MV-4-11 (cell line): Measurements from ENCODE around the gene SEMA3F.

Experiments used
- DNase-seq: peaks from one replicate; lab custom pipeline; 2025; lab: John Stamatoyannopoulos, UW

The SEMA3F gene

GRCh38 chr3:50170689-50171088 lies 15.6 kb downstream of the SEMA3F start:
- DNase-seq, result peak; percentile 8

- no peak for DNase-seq
Measured at GRCh38 chr3:50171540-50172301, 16.6 kb downstream of the SEMA3F start.

GRCh38 chr3:50172626-50173220 lies 17.6 kb downstream of the SEMA3F start:
- DNase-seq, result no peak

- DNase-seq, result peak; percentile 40
Measured at GRCh38 chr3:50173685-50174516, 18.8 kb downstream of the SEMA3F start.

GRCh38 chr3:50174517-50174895 lies 19.4 kb downstream of the SEMA3F start:
- DNase-seq, result no peak

- DNase-seq, result no peak
Measured at GRCh38 chr3:50174947-50175524, 19.9 kb downstream of the SEMA3F start.

GRCh38 chr3:50177346-50177745 lies 22.2 kb downstream of the SEMA3F start:
- no peak for DNase-seq

- no peak for DNase-seq
Measured at GRCh38 chr3:50179710-50180109, 24.6 kb downstream of the SEMA3F start.

- no peak for DNase-seq
Measured at GRCh38 chr3:50181985-50182384, 26.9 kb downstream of the SEMA3F start.

GRCh38 chr3:50182533-50183099 lies 27.5 kb downstream of the SEMA3F start:
- no peak for DNase-seq

GRCh38 chr3:50183755-50184154 lies 28.6 kb downstream of the SEMA3F start:
- DNase-seq, result no peak

- no peak for DNase-seq
Measured at GRCh38 chr3:50184242-50184978, 29.3 kb downstream of the SEMA3F start.

- DNase-seq, result no peak
Measured at GRCh38 chr3:50185230-50185629, 30.1 kb downstream of the SEMA3F start.

GRCh38 chr3:50186096-50186495 lies 31.0 kb downstream of the SEMA3F start:
- DNase-seq, result no peak

- DNase-seq, result no peak
Measured at GRCh38 chr3:50187750-50188149, 32.6 kb downstream of the SEMA3F start.

GRCh38 chr3:50189274-50189673 lies 34.1 kb downstream of the SEMA3F start:
- peak; percentile 77 for DNase-seq

- no peak for DNase-seq
Measured at GRCh38 chr3:50189989-50190388, 34.9 kb downstream of the SEMA3F start.

GRCh38 chr3:50190936-50191660 lies 36.0 kb downstream of the SEMA3F start, which contains the start of gene GNAT1:
Gene GNAT1 (plus strand): TSS chr3:50191610. CDS start chr3:50191726, 116 bp downstream.
- DNase-seq, result peak; percentile 63

- DNase-seq, result no peak
Measured at GRCh38 chr3:50192124-50192523, 37.0 kb downstream of the SEMA3F start.

- DNase-seq, result peak; percentile 4
Measured at GRCh38 chr3:50192689-50193141, 37.6 kb downstream of the SEMA3F start.

- no peak for DNase-seq
Measured at GRCh38 chr3:50193286-50193685, 38.2 kb downstream of the SEMA3F start.
